GM12878 (cell line): ENCODE results near the gene UBL4A. TPM values are rescaled to one million over a fixed set of nuclear protein-coding genes. Genes with fewer than 3 reads are reported as not detected.
A peak's percentile ranks its signal among the peaks of the same experiment; 100 is the strongest.

Source experiments
- CBX5 ChIP-seq: sonication (generic); IDR thresholded peaks from 2 replicates; pipeline ENCODE4 v1.6.1; 2016; ENCODE audit warnings: low read depth, moderate library complexity, mild to moderate bottlenecking, inconsistent platforms
- CREB1 ChIP-seq: IDR thresholded peaks from 2 replicates; pipeline ENCODE4 v1.6.1; 2012; ENCODE audit warnings: low read depth, mild to moderate bottlenecking, inconsistent platforms
- EGR1 ChIP-seq, 2 experiments: IDR thresholded peaks; 1 replicate in 1 of 2; 2 replicates in 1 of 2; pipeline ENCODE4 v1.6.1; 2011 to 2012; ENCODE audit warnings: low read depth in 2 of 2, low read length in 2 of 2, borderline replicate concordance in 1 of 2, mild to moderate bottlenecking in 1 of 2, moderate library complexity in 1 of 2
- JUNB ChIP-seq: IDR thresholded peaks from 2 replicates; pipeline ENCODE4 v1.6.1; 2016; ENCODE audit warnings: antibody characterized with exemption, mild to moderate bottlenecking
- KDM1A ChIP-seq: fragments of 200-600 bp; sonication (generic); IDR thresholded peaks from 2 replicates; pipeline ENCODE4 v1.6.1; 2016; ENCODE audit warnings: borderline replicate concordance
- NFYA ChIP-seq: IDR thresholded peaks from 2 replicates; pipeline ENCODE4 v1.6.1; 2011; ENCODE audit warnings: low read depth, mild to moderate bottlenecking, low read length, improper control_type of control experiment, borderline replicate concordance
- POU2F2 ChIP-seq: IDR thresholded peaks from 3 replicates; pipeline ENCODE4 v1.6.1; 2011; ENCODE audit warnings: low read depth, mild to moderate bottlenecking, low read length, borderline replicate concordance
- RELA ChIP-seq: fragments of 450-650 bp; IDR thresholded peaks from 2 replicates; pipeline ENCODE4 v1.8.0; 2014; ENCODE audit warnings: borderline replicate concordance; ENCODE audit not compliant: partially characterized antibody
- TCF3 ChIP-seq: IDR thresholded peaks from 2 replicates; pipeline ENCODE4 v1.6.1; 2012; ENCODE audit warnings: low read depth, mild to moderate bottlenecking, low read length, borderline replicate concordance; ENCODE audit not compliant: insufficient read depth
- ZNF384 ChIP-seq: IDR thresholded peaks from 2 replicates; pipeline ENCODE4 v1.6.1; 2012; ENCODE audit warnings: low read depth, mild to moderate bottlenecking, low read length, improper control_type of control experiment, borderline replicate concordance
- polyA plus RNA-seq, 11 experiments: library from polyadenylated mRNA; depleted of rRNA in 4 of 11; unstranded in 6 of 11; stranded (reverse) in 5 of 11; fragments of >200 nt; fragmentation: Nextera tagmentation in 4 of 11; fragmentation: Illumina TruSeq in 1 of 11; extraction: Ambion mirVana in 4 of 11; extraction: Trizol in 1 of 11; gene quantifications; 1 replicate in 1 of 11; 2 replicates in 10 of 11; pipeline versions ENCODE4 v1.2.1 to v1.2.3, GENCODE V29; 2011 to 2016; ENCODE audit warnings: inconsistent platforms in 2 of 11, missing spikeins in 2 of 11, low read depth in 1 of 11
- total RNA-seq, 4 experiments: library from RNA; depleted of rRNA in 3 of 4; stranded (reverse); fragments of >200 nt in 3 of 4; fragmentation: Illumina TruSeq in 1 of 4; extraction: Trizol in 1 of 4; gene quantifications; 2 replicates each; pipeline versions ENCODE4 v1.2.1 to v1.2.3, GENCODE V29; 2013 to 2021
- TF ChIP-seq, protein P1 (sequence below): IDR thresholded peaks from 2 replicates; pipeline ENCODE4 v1.6.1; 2012; ENCODE audit warnings: low read depth, low read length, improper control_type of control experiment
- TF ChIP-seq, protein P2 (sequence below): fragments of 450-650 bp; IDR thresholded peaks from 2 replicates; pipeline ENCODE4 v1.6.1; 2016; ENCODE audit warnings: mild to moderate bottlenecking
- TF ChIP-seq, protein P3 (sequence below): fragments of 450-650 bp; IDR thresholded peaks from 2 replicates; pipeline ENCODE4 v1.6.1; 2017; ENCODE audit warnings: mild to moderate bottlenecking, moderate library complexity
- TF ChIP-seq, protein P4 (sequence below): fragments of 450-650 bp; IDR thresholded peaks from 2 replicates; pipeline ENCODE4 v1.6.1; 2017; ENCODE audit warnings: mild to moderate bottlenecking, moderate library complexity
- TF ChIP-seq, protein P5 (sequence below), 3 experiments: IDR thresholded peaks in 2 of 3; conservative IDR thresholded peaks in 1 of 3; 2 replicates each; pipeline ENCODE4 v1.5.1; 2011; ENCODE audit warnings: low read depth in 3 of 3, low read length in 3 of 3, mild to moderate bottlenecking in 3 of 3, control low read depth in 2 of 3, moderate library complexity in 2 of 3, inconsistent platforms in 1 of 3, mixed read lengths in 1 of 3; ENCODE audit not compliant: control insufficient read depth in 2 of 3, insufficient read depth in 1 of 3; ENCODE audit errors: extremely low read depth in 1 of 3

UBL4A gene
- total and polyA plus RNA-seq, 10 of the 15 experiments (the other 5 are each of a cell fraction or from before 2014, with no cell fraction given) = 4.2 to 49.9 (median 34.0) TPM

DNA sequence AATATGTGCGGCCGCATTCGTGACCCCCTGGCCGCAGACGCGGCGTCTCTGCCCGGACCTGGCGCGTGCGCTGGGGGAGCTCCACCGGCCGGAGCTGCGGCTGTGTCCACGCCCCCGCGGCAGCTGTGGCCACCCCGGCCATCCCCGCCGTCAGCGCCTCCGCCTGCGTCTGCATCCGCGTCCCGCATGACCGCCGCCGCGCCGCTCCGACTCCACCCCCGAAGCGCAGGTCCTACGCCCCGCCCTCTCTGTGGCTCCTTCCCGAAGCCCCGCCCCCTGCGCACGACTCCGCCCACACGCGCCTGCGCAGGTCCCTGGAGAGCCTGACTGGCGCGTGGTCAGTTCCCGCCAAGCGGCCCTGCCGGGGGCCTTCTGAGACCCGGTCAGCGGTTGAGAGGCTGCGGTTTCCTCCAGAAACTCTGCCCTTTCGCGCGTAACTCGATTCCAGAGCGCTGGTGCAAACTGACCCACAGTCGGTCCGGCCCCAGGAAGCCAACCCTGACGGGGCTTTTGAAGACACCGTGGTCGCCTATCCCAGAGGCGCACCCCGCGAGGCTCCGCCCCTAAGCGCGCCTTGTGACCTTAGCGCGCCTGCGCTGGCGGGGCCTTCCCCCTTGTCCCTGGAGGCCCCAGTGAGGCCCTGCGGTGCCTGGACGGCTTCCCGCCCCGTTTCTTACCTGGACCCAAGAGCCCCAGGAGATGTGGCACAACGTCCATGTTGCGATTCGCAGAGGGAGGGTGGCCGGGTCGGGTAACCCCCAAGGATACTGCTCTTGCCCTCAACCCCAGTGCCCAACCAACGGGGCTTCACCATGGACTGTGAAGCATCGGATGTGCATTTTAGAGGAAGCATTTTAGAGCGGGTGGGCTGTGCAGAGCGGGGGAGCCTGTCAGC lies 7.4 kb downstream of the UBL4A start, which contains the start of gene LAGE3 (continued):
- TF ChIP-seq, protein P1, sequence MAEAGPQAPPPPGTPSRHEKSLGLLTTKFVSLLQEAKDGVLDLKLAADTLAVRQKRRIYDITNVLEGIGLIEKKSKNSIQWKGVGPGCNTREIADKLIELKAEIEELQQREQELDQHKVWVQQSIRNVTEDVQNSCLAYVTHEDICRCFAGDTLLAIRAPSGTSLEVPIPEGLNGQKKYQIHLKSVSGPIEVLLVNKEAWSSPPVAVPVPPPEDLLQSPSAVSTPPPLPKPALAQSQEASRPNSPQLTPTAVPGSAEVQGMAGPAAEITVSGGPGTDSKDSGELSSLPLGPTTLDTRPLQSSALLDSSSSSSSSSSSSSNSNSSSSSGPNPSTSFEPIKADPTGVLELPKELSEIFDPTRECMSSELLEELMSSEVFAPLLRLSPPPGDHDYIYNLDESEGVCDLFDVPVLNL = peak; percentile 76; the same call in 1 of the 2 replicates
- TF ChIP-seq, protein P2, sequence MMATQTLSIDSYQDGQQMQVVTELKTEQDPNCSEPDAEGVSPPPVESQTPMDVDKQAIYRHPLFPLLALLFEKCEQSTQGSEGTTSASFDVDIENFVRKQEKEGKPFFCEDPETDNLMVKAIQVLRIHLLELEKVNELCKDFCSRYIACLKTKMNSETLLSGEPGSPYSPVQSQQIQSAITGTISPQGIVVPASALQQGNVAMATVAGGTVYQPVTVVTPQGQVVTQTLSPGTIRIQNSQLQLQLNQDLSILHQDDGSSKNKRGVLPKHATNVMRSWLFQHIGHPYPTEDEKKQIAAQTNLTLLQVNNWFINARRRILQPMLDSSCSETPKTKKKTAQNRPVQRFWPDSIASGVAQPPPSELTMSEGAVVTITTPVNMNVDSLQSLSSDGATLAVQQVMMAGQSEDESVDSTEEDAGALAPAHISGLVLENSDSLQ = peak; percentile 35; the same call in 1 of the 2 replicates
- TF ChIP-seq POU2F2 (no peak), JUNB (no peak), NFYA (no peak), KDM1A (no peak), EGR1 (IDR thresholded peaks at IDR 0.05; ENCODE audit: borderline replicate concordance in 1 of 2, low read depth in 2 of 2, low read length in 2 of 2) (peak in 1 of 2 experiments; percentile 70; a peak in 2 of 3 replicates), CREB1 (peak; percentile 39; the same call in 1 of the 2 replicates), ZNF384 (no peak), RELA (peak; percentile 29), TCF3 (no peak), CBX5 (no peak)
- TF ChIP-seq, protein P3, sequence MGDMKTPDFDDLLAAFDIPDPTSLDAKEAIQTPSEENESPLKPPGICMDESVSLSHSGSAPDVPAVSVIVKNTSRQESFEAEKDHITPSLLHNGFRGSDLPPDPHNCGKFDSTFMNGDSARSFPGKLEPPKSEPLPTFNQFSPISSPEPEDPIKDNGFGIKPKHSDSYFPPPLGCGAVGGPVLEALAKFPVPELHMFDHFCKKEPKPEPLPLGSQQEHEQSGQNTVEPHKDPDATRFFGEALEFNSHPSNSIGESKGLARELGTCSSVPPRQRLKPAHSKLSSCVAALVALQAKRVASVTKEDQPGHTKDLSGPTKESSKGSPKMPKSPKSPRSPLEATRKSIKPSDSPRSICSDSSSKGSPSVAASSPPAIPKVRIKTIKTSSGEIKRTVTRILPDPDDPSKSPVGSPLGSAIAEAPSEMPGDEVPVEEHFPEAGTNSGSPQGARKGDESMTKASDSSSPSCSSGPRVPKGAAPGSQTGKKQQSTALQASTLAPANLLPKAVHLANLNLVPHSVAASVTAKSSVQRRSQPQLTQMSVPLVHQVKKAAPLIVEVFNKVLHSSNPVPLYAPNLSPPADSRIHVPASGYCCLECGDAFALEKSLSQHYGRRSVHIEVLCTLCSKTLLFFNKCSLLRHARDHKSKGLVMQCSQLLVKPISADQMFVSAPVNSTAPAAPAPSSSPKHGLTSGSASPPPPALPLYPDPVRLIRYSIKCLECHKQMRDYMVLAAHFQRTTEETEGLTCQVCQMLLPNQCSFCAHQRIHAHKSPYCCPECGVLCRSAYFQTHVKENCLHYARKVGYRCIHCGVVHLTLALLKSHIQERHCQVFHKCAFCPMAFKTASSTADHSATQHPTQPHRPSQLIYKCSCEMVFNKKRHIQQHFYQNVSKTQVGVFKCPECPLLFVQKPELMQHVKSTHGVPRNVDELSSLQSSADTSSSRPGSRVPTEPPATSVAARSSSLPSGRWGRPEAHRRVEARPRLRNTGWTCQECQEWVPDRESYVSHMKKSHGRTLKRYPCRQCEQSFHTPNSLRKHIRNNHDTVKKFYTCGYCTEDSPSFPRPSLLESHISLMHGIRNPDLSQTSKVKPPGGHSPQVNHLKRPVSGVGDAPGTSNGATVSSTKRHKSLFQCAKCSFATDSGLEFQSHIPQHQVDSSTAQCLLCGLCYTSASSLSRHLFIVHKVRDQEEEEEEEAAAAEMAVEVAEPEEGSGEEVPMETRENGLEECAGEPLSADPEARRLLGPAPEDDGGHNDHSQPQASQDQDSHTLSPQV = no peak
- TF ChIP-seq, protein P4, sequence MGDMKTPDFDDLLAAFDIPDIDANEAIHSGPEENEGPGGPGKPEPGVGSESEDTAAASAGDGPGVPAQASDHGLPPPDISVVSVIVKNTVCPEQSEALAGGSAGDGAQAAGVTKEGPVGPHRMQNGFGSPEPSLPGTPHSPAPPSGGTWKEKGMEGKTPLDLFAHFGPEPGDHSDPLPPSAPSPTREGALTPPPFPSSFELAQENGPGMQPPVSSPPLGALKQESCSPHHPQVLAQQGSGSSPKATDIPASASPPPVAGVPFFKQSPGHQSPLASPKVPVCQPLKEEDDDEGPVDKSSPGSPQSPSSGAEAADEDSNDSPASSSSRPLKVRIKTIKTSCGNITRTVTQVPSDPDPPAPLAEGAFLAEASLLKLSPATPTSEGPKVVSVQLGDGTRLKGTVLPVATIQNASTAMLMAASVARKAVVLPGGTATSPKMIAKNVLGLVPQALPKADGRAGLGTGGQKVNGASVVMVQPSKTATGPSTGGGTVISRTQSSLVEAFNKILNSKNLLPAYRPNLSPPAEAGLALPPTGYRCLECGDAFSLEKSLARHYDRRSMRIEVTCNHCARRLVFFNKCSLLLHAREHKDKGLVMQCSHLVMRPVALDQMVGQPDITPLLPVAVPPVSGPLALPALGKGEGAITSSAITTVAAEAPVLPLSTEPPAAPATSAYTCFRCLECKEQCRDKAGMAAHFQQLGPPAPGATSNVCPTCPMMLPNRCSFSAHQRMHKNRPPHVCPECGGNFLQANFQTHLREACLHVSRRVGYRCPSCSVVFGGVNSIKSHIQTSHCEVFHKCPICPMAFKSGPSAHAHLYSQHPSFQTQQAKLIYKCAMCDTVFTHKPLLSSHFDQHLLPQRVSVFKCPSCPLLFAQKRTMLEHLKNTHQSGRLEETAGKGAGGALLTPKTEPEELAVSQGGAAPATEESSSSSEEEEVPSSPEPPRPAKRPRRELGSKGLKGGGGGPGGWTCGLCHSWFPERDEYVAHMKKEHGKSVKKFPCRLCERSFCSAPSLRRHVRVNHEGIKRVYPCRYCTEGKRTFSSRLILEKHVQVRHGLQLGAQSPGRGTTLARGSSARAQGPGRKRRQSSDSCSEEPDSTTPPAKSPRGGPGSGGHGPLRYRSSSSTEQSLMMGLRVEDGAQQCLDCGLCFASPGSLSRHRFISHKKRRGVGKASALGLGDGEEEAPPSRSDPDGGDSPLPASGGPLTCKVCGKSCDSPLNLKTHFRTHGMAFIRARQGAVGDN = peak; percentile 59; the same call in 1 of the 2 replicates
- TF ChIP-seq, protein P5, sequence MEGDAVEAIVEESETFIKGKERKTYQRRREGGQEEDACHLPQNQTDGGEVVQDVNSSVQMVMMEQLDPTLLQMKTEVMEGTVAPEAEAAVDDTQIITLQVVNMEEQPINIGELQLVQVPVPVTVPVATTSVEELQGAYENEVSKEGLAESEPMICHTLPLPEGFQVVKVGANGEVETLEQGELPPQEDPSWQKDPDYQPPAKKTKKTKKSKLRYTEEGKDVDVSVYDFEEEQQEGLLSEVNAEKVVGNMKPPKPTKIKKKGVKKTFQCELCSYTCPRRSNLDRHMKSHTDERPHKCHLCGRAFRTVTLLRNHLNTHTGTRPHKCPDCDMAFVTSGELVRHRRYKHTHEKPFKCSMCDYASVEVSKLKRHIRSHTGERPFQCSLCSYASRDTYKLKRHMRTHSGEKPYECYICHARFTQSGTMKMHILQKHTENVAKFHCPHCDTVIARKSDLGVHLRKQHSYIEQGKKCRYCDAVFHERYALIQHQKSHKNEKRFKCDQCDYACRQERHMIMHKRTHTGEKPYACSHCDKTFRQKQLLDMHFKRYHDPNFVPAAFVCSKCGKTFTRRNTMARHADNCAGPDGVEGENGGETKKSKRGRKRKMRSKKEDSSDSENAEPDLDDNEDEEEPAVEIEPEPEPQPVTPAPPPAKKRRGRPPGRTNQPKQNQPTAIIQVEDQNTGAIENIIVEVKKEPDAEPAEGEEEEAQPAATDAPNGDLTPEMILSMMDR (IDR thresholded peaks at IDR 0.05 in 2 of 3, conservative IDR thresholded peaks at IDR 0.05 in 1 of 3; ENCODE audit: control insufficient read depth in 2 of 3, extremely low read depth in 1 of 3, insufficient read depth in 1 of 3, low read depth in 3 of 3, low read length in 3 of 3) = no peak
